Uterus (tissue), 2 donors: Measurements from ENCODE around the gene ABHD10.

ENCODE experiments used
- POLR2A ChIP-seq, 2 donors: fragments of 450-650 bp; IDR thresholded peaks; one replicate each; pipeline ENCODE4 v1.6.1; 2016; ENCODE audit warnings: antibody characterized with exemption in 2 of 2, mild to moderate bottlenecking in 1 of 2, moderate library complexity in 1 of 2
- TF ChIP-seq, protein P1 (sequence below), 4 experiments: fragments of 200-600 bp in 2 of 4; fragments of 450-650 bp in 2 of 4; sonication (generic) in 2 of 4; IDR thresholded peaks; one replicate each; pipeline ENCODE4 v1.5.1; 2016 to 2019; ENCODE audit warnings: antibody characterized with exemption in 4 of 4, mild to moderate bottlenecking in 2 of 4, moderate library complexity in 1 of 4

DNA sequence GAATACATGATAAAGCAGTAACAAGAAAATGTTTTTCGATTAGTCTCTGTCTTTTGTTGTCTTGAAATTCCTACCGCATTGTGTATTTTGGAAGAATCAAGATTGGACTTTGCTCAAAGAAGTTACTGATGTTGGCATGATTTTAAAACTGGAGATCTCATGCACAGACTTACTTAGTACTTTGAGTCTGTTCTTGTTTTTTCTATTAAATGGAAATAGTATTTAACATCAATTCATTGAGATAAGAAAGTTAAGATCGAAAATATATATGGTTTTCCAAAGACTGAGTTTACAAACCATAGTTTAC is 2.6 kb downstream of the ABHD10 start:
- TF ChIP-seq POLR2A (IDR thresholded peaks at IDR 0.05), result no peak
- TF ChIP-seq, protein P1, sequence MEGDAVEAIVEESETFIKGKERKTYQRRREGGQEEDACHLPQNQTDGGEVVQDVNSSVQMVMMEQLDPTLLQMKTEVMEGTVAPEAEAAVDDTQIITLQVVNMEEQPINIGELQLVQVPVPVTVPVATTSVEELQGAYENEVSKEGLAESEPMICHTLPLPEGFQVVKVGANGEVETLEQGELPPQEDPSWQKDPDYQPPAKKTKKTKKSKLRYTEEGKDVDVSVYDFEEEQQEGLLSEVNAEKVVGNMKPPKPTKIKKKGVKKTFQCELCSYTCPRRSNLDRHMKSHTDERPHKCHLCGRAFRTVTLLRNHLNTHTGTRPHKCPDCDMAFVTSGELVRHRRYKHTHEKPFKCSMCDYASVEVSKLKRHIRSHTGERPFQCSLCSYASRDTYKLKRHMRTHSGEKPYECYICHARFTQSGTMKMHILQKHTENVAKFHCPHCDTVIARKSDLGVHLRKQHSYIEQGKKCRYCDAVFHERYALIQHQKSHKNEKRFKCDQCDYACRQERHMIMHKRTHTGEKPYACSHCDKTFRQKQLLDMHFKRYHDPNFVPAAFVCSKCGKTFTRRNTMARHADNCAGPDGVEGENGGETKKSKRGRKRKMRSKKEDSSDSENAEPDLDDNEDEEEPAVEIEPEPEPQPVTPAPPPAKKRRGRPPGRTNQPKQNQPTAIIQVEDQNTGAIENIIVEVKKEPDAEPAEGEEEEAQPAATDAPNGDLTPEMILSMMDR (IDR thresholded peaks at IDR 0.05), result no peak
